ENCODE measurements around the gene RANBP17.
"Not testable (repeated sequence)": the region's sequence is repeated elsewhere in the genome, so short reads cannot be mapped to it uniquely, and the experiment has no call there.

RANBP17 gene

GRCh38 chr5:170920196-170920595 lies 58.4 kb downstream of the RANBP17 start:
- Histone ChIP-seq H3K4me3 (replicated peaks; ENCODE audit: insufficient read depth, low read length) (no peak overlapping the region), H3K27me3 (ENCODE audit: insufficient read depth, poor library complexity, severe bottlenecking) (no peaks in the 10 kb centered on the region), H3K27ac (replicated peaks) (no peak overlapping the region)
- no peak for DNase-seq (ENCODE audit: low read depth in 1 of 2, low spot score in 1 of 2)
- TF ChIP-seq CTCF (IDR thresholded peaks at IDR 0.05; ENCODE audit: insufficient read depth, low read length) (no peak), GABPA (IDR thresholded peaks at IDR 0.05; ENCODE audit: low read depth) (no peak), POLR2AphosphoS5 (IDR thresholded peaks at IDR 0.05; ENCODE audit: low read depth) (no peak), SPI1 (IDR thresholded peaks at IDR 0.05; ENCODE audit: borderline replicate concordance, low read depth) (no peak), REST (IDR thresholded peaks at IDR 0.05; ENCODE audit: insufficient replicate concordance, low read depth) (no peak)

GRCh38 chr5:170922331-170922730 lies 60.5 kb downstream of the RANBP17 start:
- not testable (repeated sequence) for H3K27ac ChIP-seq (replicated peaks); H3K27me3 ChIP-seq (ENCODE audit: insufficient read depth, poor library complexity, severe bottlenecking); DNase-seq (ENCODE audit: low read depth in 1 of 2, low spot score in 1 of 2); H3K4me3 ChIP-seq (replicated peaks; ENCODE audit: insufficient read depth, low read length)

GRCh38 chr5:170923910-170924620 lies 62.2 kb downstream of the RANBP17 start:
- TF ChIP-seq GABPA (IDR thresholded peaks at IDR 0.05; ENCODE audit: low read depth) (no peak), REST (IDR thresholded peaks at IDR 0.05; ENCODE audit: insufficient replicate concordance, low read depth) (no peak), POLR2AphosphoS5 (IDR thresholded peaks at IDR 0.05; ENCODE audit: low read depth) (no peak), SPI1 (IDR thresholded peaks at IDR 0.05; ENCODE audit: borderline replicate concordance, low read depth) (no peak), CTCF (IDR thresholded peaks at IDR 0.05; ENCODE audit: insufficient read depth, low read length) (no peak)
- Histone ChIP-seq H3K4me3 (replicated peaks; ENCODE audit: insufficient read depth, low read length) (no peak overlapping the region), H3K27me3 (ENCODE audit: insufficient read depth, poor library complexity, severe bottlenecking) (no peaks in the 10 kb centered on the region), H3K27ac (replicated peaks) (no peak overlapping the region)
- no peak for DNase-seq (ENCODE audit: low read depth in 1 of 2, low spot score in 1 of 2)

GRCh38 chr5:170935534-170936218 lies 73.9 kb downstream of the RANBP17 start:
- H3K4me3 ChIP-seq (replicated peaks; ENCODE audit: insufficient read depth, low read length); H3K27ac ChIP-seq (replicated peaks); H3K27me3 ChIP-seq (ENCODE audit: insufficient read depth, poor library complexity, severe bottlenecking); DNase-seq (ENCODE audit: low read depth in 1 of 2, low spot score in 1 of 2): not testable (repeated sequence)

GRCh38 chr5:170937072-170937471 lies 75.3 kb downstream of the RANBP17 start:
- DNase-seq (ENCODE audit: low read depth in 1 of 2, low spot score in 1 of 2): no peak
- H3K27ac ChIP-seq (replicated peaks): no peak overlapping the region
- TF ChIP-seq REST (IDR thresholded peaks at IDR 0.05; ENCODE audit: insufficient replicate concordance, low read depth) (no peak), SPI1 (IDR thresholded peaks at IDR 0.05; ENCODE audit: borderline replicate concordance, low read depth) (no peak), GABPA (IDR thresholded peaks at IDR 0.05; ENCODE audit: low read depth) (no peak), POLR2AphosphoS5 (IDR thresholded peaks at IDR 0.05; ENCODE audit: low read depth) (no peak), CTCF (IDR thresholded peaks at IDR 0.05; ENCODE audit: insufficient read depth, low read length) (no peak)
- peaks cover 6% of the 10 kb centered on the region for H3K27me3 ChIP-seq (ENCODE audit: insufficient read depth, poor library complexity, severe bottlenecking)
- no peak overlapping the region for H3K4me3 ChIP-seq (replicated peaks; ENCODE audit: insufficient read depth, low read length)

Data from HL-60 (cell line).